ENCODE results near the gene POLG2.

DNA sequence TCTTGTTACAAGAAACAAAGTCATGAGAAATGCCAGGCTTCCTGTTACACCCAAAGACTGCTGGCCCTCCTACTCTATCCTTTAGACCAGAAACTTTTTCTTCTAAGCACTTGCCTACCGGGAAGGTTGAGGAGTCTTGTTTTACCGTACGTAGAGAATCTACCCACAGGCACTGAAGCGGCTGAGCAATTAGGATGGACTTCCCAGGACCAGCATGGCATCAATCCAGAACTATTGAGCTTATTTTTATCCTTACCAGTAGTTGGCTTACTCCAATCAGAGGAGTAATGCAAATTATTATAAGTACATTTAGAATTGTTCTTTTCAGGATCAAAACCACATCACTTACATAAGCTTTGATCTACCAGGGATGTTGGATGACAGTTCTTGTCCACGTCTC lies 35.6 kb upstream of the POLG2 start:
- TF ChIP-seq, protein P1, sequence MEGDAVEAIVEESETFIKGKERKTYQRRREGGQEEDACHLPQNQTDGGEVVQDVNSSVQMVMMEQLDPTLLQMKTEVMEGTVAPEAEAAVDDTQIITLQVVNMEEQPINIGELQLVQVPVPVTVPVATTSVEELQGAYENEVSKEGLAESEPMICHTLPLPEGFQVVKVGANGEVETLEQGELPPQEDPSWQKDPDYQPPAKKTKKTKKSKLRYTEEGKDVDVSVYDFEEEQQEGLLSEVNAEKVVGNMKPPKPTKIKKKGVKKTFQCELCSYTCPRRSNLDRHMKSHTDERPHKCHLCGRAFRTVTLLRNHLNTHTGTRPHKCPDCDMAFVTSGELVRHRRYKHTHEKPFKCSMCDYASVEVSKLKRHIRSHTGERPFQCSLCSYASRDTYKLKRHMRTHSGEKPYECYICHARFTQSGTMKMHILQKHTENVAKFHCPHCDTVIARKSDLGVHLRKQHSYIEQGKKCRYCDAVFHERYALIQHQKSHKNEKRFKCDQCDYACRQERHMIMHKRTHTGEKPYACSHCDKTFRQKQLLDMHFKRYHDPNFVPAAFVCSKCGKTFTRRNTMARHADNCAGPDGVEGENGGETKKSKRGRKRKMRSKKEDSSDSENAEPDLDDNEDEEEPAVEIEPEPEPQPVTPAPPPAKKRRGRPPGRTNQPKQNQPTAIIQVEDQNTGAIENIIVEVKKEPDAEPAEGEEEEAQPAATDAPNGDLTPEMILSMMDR (IDR thresholded peaks at IDR 0.05): no peak
- no peak for TF ChIP-seq POLR2A (IDR thresholded peaks at IDR 0.05)
